ENCODE measurements around the gene FYB1.
"Not testable (repeated sequence)": the region's sequence is repeated elsewhere in the genome, so short reads cannot be mapped to it uniquely, and the experiment has no call there.

Gene FYB1

DNA sequence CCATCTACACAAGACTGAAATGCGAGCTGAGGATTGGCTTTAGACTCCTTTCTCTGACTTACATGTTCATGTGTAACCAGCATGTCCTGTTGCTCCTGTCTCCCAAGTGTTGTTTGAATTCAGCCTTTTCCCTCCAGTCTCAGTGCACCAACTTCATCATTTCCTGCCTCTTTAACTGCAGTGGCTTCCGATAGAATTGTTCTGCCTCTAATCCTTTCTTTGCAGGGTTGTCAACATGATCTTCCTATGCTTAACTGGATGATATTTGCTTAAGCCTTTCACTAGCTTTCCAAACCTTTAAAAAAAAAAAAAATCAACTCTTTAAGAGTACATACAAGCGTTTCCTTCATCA lies 6.7 kb upstream of the FYB1 start:
- DNase-seq (ENCODE audit: low spot score): no peak

DNA sequence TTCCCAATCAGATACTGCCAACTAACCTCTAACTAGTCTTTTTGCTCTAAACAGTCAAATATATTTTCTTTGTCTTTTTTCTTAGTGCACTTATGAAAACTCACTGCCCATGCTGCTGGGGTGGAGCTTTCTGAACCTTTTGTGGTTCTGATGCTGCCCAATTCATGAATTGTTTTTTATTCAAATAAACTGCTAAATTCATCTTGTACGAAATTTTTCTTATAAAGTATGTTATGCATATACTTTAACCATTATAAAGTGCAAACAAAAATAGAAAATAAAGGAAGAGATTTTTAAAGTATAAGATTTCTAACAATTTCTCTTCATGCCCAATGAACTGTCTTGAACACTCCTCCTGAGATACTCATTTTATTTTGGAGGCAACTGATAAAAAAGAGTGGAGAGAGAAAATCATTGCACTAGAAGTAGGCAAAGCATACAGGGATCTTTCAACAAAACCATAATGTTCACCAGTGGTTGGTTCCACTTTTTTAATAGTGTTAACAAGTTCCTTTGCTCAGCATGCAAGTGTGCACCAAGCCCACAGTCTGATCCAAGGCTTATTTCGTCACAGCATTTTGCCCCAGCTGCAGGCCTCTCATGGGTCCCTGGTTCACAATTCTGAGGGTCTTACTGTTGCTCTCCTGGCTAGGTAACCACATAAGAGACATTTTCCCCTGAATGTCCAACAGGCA lies 6.2 kb upstream of the FYB1 start:
- DNase-seq (ENCODE audit: low spot score): no peak

DNA sequence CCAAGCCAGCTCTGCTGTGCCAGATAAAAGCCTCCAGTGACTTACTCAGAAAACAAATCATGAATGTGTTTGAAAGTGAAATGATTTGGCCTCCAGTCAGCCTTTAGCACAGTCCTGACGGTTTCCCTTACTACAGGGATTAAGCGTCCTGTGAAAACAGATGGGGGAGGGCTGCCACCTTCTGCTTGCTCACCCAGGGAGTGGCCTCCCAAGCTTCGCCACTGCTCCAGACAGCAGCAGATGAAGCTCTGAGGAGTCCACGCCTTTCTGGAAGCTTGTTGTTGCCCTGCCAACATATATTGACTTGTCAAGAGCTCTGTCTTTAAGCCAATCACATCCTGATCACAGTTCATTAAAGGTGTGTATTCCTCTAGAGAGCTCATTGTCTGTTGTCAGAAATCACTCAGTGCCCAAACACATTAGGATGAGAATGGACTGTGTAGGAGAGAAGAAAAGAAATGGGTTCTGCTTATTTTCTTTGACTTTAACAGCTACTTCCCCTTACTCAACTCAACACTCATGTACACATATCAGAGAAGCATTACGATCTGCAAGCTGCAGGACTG lies 4.9 kb upstream of the FYB1 start:
- no peak for DNase-seq (ENCODE audit: low spot score)

DNA sequence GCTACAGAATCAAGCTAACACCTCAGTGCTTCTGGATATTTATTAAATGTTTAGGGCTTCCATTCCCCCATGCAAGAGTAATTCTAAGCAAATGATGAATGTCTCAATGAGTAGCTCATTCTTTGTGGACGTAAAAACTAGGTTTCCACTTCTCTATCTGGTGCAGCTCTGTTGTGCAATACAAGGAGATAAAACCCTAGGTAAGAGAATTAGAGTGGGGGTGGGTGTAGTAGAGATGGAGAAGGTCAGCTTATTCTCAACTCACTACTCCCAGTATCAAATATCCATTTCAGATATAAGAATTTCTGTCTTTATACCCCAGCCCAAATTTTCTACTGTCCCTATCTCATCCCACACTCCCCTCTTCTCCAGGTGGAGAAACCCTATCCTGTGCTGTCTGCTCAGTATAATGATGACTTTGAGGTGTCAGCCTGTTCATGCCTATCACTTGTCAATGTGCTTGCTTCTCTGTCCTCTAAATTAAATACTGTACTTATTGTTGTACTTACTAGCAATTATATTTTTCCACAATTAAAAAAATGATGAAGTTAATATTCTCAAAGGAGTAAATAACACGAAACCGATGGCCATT lies 4.3 kb upstream of the FYB1 start:
- no peak for DNase-seq (ENCODE audit: low spot score)

DNA sequence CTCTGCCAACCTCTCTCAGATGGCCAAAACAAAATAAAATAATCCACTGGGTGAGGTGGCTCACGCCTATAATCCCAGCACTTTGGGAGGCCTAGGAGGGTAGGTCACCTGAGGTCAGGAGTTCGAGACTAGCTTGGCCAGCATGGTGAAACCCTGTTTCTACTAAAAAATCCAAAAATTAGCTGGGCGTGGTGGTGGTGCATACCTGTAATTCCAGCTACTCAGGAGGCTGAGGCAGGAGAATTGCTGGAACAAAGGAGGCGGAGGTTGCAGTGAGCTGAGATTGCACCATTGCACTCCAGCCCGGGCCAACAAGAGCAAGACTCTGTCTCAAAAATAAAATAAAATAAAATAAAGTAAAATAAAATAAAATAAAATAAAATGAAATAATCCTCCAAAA lies 2.3 kb upstream of the FYB1 start:
- DNase-seq (ENCODE audit: low spot score): not testable (repeated sequence)

DNA sequence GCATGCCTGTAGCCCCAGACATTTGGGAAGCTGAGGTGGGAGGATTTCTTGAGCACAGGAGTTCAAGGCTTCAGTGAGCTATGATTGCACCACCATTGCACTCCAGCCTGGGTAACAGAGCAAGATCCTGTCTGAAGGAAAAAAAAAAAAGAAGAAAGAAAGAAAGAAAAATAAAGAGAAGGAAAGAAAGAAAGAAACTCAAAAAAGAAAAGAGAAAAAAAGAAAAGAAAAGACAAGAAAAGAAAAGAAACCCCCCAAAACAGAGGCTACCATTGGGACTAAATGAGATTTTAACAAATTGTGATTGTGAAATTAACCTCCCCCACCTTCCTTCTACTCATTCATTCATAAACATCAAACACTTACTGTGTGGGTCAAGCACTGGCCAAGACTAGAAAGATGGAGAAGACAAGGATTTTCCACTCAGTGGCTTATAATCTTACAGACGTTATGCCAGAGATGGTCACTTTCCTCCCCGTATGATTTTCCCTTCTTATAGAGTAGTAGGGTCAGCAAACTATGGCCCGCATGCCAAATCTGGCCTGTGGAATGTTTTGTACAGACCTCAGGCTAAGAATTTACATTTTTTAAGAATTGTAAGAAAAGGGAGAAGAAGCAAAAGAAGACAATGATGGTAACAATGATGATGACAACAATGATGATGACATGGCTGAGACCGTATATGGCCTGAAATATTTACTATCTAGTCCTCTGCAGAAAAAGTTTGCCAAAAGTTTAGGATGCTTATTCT lies 1.1 kb upstream of the FYB1 start:
- no peak for DNase-seq (ENCODE audit: low spot score)

DNA sequence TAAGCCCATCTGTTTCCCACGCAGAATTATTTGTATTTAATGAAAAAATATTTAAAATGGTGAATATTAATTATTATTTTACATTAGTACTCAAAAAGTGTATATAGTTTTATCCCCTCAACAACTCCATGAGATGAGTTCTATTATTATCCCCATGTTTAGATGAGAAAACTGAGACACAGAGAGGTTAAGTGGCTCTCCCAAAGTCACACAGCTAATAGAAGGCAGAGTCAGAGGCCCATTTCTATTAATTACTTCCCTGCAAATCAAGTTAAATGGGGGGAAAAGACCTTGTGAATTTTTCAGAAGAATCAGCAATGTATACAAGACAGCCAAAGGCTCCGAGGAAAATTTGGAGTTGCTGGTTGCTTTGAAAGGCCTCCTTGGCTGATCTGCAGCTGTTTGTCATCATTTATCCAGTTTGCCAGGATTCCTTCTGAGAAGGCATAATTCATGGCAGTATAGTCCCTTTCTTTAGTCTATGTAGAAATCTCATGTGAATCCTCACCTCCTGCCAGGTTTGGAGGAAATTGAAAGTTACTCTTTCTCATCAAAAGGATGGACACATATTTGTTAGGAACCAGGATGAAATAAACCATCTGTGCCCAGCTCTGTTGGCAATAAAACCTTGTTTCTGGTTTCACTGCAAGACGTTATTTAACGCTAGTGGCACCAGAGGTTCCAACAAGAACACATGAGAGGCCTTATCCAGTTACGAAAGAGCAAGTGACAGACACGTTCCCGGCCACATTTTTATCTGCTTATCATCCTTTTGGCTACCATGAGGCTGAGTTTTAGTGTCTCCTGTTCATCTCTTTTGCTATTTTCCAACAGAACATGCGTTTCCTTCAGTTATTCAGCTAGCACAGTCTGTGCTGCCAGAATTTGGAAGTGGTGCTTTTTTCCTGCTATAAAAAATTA lies 621 bp downstream of the FYB1 start:
- DNase-seq (ENCODE audit: low spot score): no peak

DNA sequence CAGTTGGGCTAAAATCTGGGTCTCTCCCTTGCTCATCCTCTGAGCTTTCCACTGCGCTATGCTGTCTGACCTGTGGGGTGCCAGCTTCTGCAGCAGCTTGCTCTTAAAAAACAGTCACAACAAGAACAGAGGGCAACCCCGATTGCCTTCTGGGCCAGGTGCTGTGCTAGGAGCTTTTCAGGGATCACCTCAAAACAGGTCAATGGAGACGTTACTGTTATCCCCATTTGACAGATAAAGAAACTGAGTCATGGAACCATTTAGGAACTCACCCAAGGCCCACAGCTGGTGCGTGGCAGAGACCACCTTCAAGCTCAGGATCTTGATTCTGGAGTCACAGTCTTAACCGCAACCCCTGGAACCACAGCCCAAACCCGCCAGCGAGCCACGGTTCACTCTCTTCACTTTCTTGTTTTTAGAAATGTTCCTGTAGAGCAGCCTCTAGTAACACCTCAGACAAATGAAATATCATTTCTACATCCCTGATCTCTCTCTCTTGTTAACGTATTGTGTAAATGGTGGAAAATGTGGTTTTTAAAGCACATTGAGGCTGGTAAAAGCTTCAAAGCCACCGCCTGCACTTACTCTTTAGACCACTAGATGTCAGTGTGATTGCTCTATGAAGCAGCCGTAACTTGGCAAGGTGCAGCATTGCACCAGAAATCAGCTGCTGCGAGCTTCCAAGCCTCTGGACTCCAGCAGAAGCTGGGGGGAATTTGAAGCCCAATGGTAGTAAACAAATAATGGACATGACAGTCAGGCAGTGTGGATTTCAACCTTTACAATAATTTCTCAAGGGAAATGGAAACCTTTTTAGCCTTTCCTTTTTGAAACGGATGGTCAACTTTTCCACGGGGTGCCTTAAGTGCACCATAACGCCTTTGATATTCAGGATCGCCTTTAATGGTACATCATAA lies 1.7 kb downstream of the FYB1 start:
- no peak for DNase-seq (ENCODE audit: low spot score)

DNA sequence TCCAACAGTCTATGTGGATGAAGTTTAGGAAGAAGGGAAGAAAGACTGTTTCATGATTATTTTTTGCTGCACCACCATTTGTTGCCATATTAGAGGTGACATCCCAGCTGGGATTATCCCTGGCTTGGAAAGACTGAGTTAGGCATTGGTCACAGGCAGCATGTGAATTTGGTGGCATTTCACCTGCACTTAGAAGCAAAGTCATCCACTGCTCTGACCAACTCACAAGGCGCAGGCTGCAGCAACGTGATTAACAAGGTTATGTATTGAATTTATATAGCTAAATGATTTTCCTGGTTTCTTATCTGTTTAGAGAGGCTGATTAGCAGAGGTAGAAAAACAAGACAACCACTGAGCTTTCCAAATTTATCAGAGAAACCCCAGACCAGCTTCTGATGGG lies 2.7 kb downstream of the FYB1 start:
- DNase-seq (ENCODE audit: low spot score): no peak

DNA sequence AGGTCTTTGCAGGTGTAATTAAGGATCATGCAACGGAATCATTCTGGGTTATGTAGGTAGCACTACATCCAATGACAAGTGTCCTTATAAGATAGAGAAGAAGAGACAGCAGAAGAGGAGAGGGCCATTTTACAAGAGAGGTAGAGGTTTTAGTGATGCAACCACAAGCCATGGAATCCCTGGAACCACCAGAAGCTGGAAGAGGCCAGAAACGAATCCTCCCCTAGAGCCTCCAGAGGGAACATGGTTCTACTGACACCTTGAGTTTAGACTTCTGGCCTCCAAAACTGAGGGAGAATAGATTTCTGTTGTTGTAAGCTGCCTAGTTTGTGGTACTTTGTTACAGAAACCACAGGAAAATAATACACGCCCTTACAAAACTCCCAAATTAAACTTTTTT lies 3.5 kb downstream of the FYB1 start:
- no peak for DNase-seq (ENCODE audit: low spot score)

DNA sequence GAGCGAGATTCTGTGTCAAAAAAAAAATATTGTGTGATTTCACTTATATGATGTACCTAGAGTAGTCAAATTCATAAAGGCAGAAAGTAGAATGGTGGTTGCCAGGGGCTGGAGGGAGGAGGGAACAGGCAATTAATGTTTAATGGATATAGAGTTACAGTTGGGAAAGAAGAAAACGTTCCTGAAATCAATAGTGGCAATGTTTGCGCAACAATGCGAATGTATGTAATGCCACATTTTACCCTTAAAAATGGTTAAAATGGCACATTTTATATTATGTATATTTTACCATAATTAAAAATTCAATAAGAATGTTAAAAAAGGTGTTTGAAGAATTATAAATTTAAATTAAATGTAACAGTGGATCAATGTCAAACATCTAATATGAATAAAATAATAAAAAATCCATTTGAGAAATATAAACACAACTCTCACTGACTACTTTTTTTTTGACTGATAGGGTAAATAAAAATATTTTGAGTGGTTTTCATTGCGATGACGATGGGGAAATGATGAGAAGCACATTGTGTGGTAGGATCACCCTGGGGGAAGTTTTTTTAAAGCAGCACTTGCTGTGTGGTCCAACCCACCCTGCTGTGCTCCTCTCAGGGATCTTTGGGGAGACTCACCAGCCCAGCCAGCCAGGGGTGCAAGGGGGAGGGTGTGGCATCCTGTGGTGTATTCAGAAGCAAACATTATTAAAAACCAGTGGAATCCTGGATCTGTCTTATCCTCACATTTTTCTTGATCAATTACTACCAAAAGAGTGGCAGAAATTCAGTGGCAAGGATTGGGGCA lies 4.3 kb downstream of the FYB1 start:
- DNase-seq (ENCODE audit: low spot score): no peak

DNA sequence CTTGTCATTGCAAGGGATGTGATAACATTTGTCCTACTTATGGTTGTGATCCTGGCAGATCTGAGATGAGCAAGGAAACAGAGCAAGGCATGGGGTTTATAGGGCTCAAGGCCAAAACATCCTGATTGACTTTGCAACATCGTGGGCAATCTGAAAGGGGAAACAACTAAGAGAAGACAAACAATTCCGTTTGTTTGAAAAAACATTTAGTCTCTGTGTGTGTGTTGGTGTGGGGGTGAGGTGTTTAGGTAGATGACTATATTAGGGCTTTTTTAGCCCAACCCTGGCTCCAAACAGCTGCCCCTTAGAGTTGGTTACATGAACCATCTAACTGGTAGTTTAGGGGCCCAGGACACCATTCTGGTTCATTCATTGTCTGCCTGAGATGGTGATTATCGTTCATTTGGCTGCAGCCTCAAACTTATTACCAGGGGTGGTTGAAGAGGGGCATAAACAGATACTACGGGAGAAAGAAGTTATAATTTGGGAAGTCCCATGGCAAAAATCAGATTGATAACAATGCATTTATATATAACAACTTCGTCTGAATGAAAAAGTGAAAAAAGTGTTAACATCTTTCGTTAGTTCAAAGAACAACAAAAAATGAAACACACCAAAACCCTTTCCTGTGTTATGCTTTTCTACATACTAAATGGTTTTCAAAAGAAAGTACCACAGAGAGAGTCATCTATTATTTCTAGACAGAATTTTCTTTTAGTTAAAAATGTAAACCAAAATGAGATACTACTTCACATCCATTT lies 5.7 kb downstream of the FYB1 start:
- DNase-seq (ENCODE audit: low spot score): no peak

DNA sequence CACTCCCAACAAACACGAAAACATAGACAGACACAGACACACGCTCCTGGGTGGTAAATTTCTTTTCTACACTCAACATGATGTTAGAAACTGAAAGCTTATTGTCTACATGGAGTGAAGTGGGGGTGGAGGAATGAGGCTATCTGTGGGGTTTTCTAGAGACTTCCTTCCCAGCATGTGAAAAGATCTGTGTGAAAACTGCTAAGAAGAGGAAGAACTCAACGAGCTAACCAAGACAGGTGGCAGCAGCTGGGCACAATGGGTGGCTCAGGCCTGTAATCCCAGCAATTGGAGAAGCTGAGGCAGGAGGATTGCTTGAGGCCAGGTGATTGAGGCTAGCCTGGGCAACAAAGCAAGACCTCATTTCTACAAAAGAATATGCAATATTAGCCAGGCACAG lies 7.6 kb downstream of the FYB1 start:
- no peak for DNase-seq (ENCODE audit: low spot score)

DNA sequence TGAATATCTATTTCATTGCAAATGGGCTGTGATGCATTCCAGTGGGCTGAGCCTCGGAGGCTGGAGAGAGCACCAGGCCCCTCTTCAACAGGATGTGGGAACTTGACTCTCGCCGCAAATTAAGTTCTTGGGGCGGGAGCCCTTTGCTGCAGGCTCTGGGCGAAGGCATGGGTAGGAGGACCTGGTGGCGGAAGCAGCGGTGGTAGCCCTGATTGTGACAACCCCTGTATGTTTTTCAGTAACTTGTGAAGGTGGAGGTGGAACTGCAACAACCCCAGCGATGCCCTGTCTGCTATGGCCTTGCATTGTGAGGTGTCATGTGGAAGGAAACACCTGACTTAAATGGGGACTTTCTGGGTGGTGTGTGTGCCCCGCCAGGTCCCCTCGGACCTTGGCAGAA lies 9.4 kb downstream of the FYB1 start:
- no peak for DNase-seq (ENCODE audit: low spot score)

DNA sequence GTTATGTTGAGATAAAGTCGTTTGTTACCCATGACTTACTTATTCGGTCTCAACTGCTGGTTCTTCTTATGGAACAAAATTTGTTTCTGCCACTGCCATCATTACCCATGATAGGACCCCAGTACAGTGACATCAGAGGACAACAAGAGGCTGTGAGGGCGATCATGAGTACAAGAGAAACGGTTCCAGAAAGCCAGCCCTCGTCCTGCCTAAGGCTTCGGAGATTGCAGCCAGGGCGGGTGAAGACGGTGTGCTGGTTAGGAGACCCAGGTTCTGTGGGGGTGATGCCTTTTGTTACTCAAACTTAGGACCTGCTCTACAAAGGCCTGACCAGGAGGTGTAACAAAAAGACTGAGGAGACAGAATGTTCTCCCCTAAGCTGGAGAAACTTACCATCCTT lies 10.9 kb downstream of the FYB1 start:
- no peak for DNase-seq (ENCODE audit: low spot score)

DNA sequence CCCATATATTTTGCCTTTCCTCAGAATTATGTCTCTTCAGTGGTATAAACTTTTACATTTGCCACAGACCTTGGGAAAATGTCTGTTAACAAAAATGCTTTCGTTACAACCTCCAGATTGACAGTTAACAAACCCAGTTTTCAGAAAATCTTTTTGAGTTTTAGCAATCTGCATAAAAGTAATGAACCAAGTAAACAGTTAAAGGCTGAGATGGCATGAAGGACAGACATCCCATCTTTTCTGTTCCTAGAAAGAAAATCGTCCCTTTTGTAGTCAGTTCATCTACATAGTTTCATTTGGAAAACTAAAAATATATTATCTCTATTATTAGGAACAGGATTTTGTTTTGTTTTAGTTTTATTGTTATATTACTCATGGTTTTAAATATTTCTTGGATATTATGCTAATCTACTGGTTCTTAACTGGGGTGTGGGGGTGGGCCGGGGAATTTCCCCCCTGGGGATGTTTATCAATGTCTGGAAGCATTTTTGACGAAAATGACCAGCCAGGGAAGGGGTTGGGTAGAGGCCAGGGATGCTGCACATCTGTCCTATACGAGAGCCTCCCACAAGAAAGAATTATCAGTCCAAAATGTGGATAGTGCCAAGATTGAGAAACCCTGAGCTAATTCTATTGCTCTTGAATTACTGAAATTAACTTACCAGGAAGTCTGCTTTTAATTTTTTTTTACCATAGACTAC lies 11.9 kb downstream of the FYB1 start:
- DNase-seq (ENCODE audit: low spot score): no peak

DNA sequence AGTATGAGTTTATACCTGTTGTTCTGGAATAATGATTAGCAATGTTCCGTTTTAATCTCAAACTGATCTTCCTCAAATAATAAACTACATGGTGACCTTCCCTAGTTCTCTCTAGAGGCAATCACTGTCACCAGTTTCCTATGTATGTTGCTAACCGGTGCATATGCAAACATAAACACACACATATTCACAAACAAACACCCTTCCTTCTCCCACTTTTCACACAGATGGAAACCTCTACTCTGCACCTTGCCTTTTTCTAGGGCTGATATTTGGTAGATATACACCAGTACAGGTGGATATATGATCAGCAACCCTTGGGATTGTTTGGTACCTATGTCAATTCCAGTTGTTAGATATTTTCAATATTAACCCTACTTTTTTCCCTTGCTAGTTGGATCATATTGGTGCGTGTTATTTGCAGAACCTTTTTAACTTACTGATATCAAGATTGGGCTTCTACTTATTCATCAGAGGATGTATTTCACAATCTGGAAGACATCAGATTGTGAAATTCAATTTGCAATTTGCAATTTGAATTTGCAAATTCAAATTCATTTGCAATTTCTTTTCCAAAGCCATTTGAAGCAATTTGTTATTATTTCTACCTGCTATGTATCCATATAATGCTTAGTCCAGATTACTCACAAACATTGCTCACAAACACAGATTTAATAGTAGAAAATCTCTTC lies 12.6 kb downstream of the FYB1 start:
- no peak for DNase-seq (ENCODE audit: low spot score)

DNA sequence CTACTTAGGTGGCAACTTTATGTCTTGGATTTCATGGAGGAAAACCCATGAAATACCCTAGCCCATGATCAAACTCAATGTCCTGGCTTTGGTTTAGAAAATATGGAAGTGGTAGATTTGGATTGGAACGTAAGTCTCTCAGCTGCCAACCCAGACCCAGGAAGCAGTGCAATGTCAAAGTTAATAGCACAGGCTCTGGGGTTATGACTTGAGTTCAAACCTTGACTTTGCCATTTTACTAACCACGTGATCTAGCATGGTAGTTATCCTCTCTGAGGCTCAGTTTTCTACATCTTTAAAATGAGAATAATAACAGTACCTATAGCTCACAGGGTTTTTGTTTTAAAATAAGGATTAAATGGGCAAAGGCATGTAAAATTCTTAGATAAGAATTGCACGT lies 13.8 kb downstream of the FYB1 start:
- no peak for DNase-seq (ENCODE audit: low spot score)
